Kidney (tissue), 14 donors: ENCODE measurements around the gene SMAD3. TPM values are rescaled to one million over a fixed set of nuclear protein-coding genes. Genes with fewer than 3 reads are reported as not detected.

ENCODE experiments used
- DNase-seq, 5 donors: peaks; one replicate each; pipeline ENCODE4 v3.0.0-alpha.2; 2013 to 2020
- FAIRE-seq: peaks from 2 replicates; lab custom pipeline; 2012; peaks lifted over from hg19 to GRCh38; lab: Jason Lieb, UNC
- H3K27ac ChIP-seq, 2 donors: one replicate each; pipeline ENCODE4 v1.7.0; 2013; ENCODE audit warnings: low read depth in 2 of 2, low read length in 2 of 2, inconsistent platforms in 1 of 2
- H3K27me3 ChIP-seq: one replicate; pipeline ENCODE4 v1.7.1; 2013; ENCODE audit warnings: low read length, inconsistent platforms; ENCODE audit not compliant: control insufficient read depth, insufficient read depth
- H3K36me3 ChIP-seq, 3 donors: one replicate each; pipeline versions ENCODE4 v1.7.0 to v1.7.1; 2013; ENCODE audit warnings: low read length in 3 of 3, control low read depth in 1 of 3, inconsistent platforms in 1 of 3; ENCODE audit not compliant: insufficient read depth in 3 of 3, control insufficient read depth in 2 of 3
- H3K4me1 ChIP-seq, 3 donors: one replicate each; pipeline versions ENCODE4 v1.7.0 to v1.7.1; 2013; ENCODE audit warnings: low read length in 3 of 3, inconsistent platforms in 1 of 3, low read depth in 1 of 3; ENCODE audit not compliant: control insufficient read depth in 2 of 3, insufficient read depth in 2 of 3
- H3K4me3 ChIP-seq, 3 donors: one replicate each; pipeline versions ENCODE4 v1.7.0 to v1.8.1; 2013; ENCODE audit warnings: low read length in 3 of 3, control low read depth in 1 of 3, inconsistent platforms in 1 of 3
- H3K9ac ChIP-seq, 3 donors: one replicate each; pipeline versions ENCODE4 v1.7.0 to v1.7.1; 2013; ENCODE audit warnings: low read length in 3 of 3, control low read depth in 1 of 3, inconsistent platforms in 1 of 3
- H3K9me3 ChIP-seq, 3 donors: one replicate each; pipeline versions ENCODE4 v1.7.0 to v1.7.1; 2013; ENCODE audit warnings: low read length in 3 of 3, control low read depth in 1 of 3, inconsistent platforms in 1 of 3; ENCODE audit not compliant: control insufficient read depth in 2 of 3, insufficient read depth in 1 of 3
- CTCF ChIP-seq: IDR thresholded peaks from 3 replicates; pipeline ENCODE4 v1.5.1; 2012; ENCODE audit warnings: mild to moderate bottlenecking, moderate library complexity, borderline replicate concordance; ENCODE audit not compliant: insufficient read depth; ENCODE audit errors: extremely low read depth
- intact Hi-C: fragments of 100-400 bp; cut with DNase I; formaldehyde crosslinking; loops from one replicate; pipeline ENCODE4 v1.11.1; 2022
- polyA plus RNA-seq: library from polyadenylated mRNA; stranded (reverse); fragments of 350-450 nt; fragmentation: Illumina TruSeq; extraction: RNeasy Lipid Tissue Mini Kit (QIAGEN cat#74804); gene quantifications from one replicate; pipeline ENCODE4 v1.2.3, GENCODE V29; 2014; ENCODE audit warnings: low read depth, low replicate concordance; ENCODE audit not compliant: insufficient read depth
- total RNA-seq: library from RNA; stranded (reverse); fragmentation: NEBNext Ultra II Directional; extraction: Animal tissue kit (Norgen Biotek cat#: 25700); gene quantifications from one replicate; pipeline ENCODE4 v1.2.1, GENCODE V29; 2021
- donor health status: control.
- donor health status: control.
- donor health status: control.
- donor health status: control.
- donor health status: control.
- donor health status: DM: yes; HTN: yes; CAD: no.
- donor health status: Normal renal cell carcinoma (clear cell type).

The SMAD3 gene
- total and polyA plus RNA-seq, 2 donors from 2014 or later: 10.1 to 58.2 TPM

GRCh38 chr15:67101911-67102598, 36.7 kb downstream of the SMAD3 start:
- no peak for TF ChIP-seq CTCF
- Histone ChIP-seq H3K27me3 (no peaks in the 10 kb centered on the region), H3K36me3 (no peaks in the 10 kb centered on the region), H3K4me1 (peaks cover 6 to 53% (median 49%) of the 10 kb centered on the region in 3 donors), H3K27ac (no peak overlapping the region), H3K4me3 (no peak overlapping the region), H3K9me3 (no peaks in the 10 kb centered on the region), H3K9ac (no peak overlapping the region)
- intact Hi-C loops: no loop called here
- FAIRE-seq (no peak), DNase-seq (no peak)

DNA sequence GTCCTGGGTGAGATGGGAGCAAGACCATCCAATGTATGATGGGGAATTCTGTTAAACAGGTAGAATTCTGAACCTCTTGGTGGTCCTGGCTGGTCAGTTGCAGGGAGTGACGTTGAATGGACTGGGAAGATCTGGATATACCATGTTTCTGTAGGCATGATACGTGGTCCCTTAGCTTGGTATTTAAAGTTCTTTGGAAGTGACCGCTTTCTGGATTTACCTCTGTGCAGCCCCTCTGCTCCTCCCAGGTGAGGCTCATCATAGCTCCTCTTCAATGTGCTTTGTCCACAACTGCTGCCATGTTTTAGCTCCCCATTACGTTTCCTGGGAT, 37.2 kb downstream of the SMAD3 start:
- Histone ChIP-seq H3K9ac (no peak overlapping the region), H3K36me3 (no peaks in the 10 kb centered on the region), H3K9me3 (no peaks in the 10 kb centered on the region), H3K4me3 (no peak overlapping the region), H3K27ac (no peak overlapping the region), H3K27me3 (no peaks in the 10 kb centered on the region), H3K4me1 (peaks cover 8 to 57% (median 54%) of the 10 kb centered on the region in 3 donors)
- intact Hi-C loops: no loop called here
- DNase-seq (no peak), FAIRE-seq (no peak)
- TF ChIP-seq CTCF: no peak

- no peak for FAIRE-seq
- H3K4me1 ChIP-seq: peaks cover 8 to 59% (median 57%) of the 10 kb centered on the region in 3 donors
Observed at GRCh38 chr15:67103021-67103420, 37.6 kb downstream of the SMAD3 start.

More at GRCh38 chr15:67103021-67103420, 37.6 kb downstream of the SMAD3 start:
- H3K4me3 ChIP-seq: no peak overlapping the region
- H3K27me3 ChIP-seq: no peaks in the 10 kb centered on the region
- H3K9ac ChIP-seq: no peak overlapping the region
- no peak for DNase-seq
- no peak overlapping the region for H3K27ac ChIP-seq
- no peak for TF ChIP-seq CTCF
- intact Hi-C loops: no loop called here
- no peaks in the 10 kb centered on the region for H3K36me3 ChIP-seq
- H3K9me3 ChIP-seq: no peaks in the 10 kb centered on the region
